HG03565 (cell line): ENCODE data around the gene MAGEB4.

Source experiments
- ATAC-seq: cut with Tn5 transposase; IDR thresholded peaks from one replicate; pipeline ENCODE4 v1.9.1; 2021; ENCODE audit warnings: mild to moderate bottlenecking, moderate library complexity; ENCODE audit not compliant: unreplicated experiment

MAGEB4 gene

GRCh38 chrX:30283456-30284200, 41.8 kb downstream of the MAGEB4 start:
- no peak for ATAC-seq
